Upper lobe of left lung (tissue), 4 donors: ENCODE measurements around the gene SYNPO2.

Source experiments
- CTCF ChIP-seq, 6 experiments: fragments of 450-650 bp in 4 of 6; fragments of 200-600 bp in 2 of 6; sonication (generic) in 2 of 6; IDR thresholded peaks; one replicate each; pipeline ENCODE4 v1.5.1; 2016 to 2019; ENCODE audit warnings: antibody characterized with exemption in 6 of 6
- EP300 ChIP-seq, 4 donors: sonication (generic); formaldehyde crosslinking; IDR thresholded peaks; one replicate each; pipeline ENCODE4 v1.5.1; 2017; ENCODE audit warnings: antibody characterized with exemption in 4 of 4, control low read depth in 2 of 4
- POLR2A ChIP-seq, 4 donors: fragments of 450-650 bp; IDR thresholded peaks; one replicate each; pipeline ENCODE4 v1.5.1; 2016 to 2017; ENCODE audit warnings: antibody characterized with exemption in 4 of 4, mild to moderate bottlenecking in 2 of 4
- POLR2AphosphoS5 ChIP-seq, 2 donors: sonication (generic); formaldehyde crosslinking; IDR thresholded peaks; one replicate each; pipeline ENCODE4 v1.5.1; 2017; ENCODE audit warnings: antibody characterized with exemption in 2 of 2

- TF ChIP-seq CTCF (IDR thresholded peaks at IDR 0.05) (no peak), POLR2A (IDR thresholded peaks at IDR 0.05) (no peak), POLR2AphosphoS5 (IDR thresholded peaks at IDR 0.05) (no peak), EP300 (IDR thresholded peaks at IDR 0.05) (no peak)
Measured at GRCh38 chr4:119039779-119040178, 151.1 kb downstream of the SYNPO2 start.
